ENCODE results near the gene SETBP1.

DNA sequence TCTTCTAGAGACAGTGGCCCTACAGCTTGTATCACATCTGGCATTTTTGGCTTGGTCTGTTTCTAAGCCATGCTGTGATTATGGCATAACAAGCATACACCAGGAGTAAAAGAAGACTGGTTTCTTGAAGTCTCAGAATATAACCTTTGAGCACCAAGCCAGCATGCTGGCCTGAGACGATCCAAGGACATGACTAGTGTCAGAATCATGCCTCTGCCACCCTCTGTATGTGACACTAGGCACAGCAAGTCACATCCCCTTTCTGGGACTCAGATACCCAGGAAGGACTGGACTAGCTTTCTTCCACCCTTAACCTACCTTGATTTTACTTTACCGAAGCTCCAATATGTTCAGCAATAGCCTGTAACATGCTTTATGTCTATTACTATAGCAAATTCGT lies 345.5 kb downstream of the SETBP1 start:
- TF ChIP-seq POLR2A (IDR thresholded peaks at IDR 0.05; ENCODE audit: extremely low read depth, insufficient read length): no peak
- TF ChIP-seq, protein P1, sequence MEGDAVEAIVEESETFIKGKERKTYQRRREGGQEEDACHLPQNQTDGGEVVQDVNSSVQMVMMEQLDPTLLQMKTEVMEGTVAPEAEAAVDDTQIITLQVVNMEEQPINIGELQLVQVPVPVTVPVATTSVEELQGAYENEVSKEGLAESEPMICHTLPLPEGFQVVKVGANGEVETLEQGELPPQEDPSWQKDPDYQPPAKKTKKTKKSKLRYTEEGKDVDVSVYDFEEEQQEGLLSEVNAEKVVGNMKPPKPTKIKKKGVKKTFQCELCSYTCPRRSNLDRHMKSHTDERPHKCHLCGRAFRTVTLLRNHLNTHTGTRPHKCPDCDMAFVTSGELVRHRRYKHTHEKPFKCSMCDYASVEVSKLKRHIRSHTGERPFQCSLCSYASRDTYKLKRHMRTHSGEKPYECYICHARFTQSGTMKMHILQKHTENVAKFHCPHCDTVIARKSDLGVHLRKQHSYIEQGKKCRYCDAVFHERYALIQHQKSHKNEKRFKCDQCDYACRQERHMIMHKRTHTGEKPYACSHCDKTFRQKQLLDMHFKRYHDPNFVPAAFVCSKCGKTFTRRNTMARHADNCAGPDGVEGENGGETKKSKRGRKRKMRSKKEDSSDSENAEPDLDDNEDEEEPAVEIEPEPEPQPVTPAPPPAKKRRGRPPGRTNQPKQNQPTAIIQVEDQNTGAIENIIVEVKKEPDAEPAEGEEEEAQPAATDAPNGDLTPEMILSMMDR (IDR thresholded peaks at IDR 0.05; ENCODE audit: low read depth, low read length): no peak

Measured in NB4 (cell line).